Stimulated activated CD8-positive, alpha-beta memory T cell treated with anti-CD3 and anti-CD28 coated beads, Interleukin-7, amount 100 ng/mL, for 1 hour (primary cell): Measurements from ENCODE around the gene CAMTA1.
"Not testable (repeated sequence)": the region's sequence is repeated elsewhere in the genome, so short reads cannot be mapped to it uniquely, and the experiment has no call there.

Experiments used
- DNase-seq, 2 donors: peaks; one replicate each; pipeline ENCODE4 v3.0.0-alpha.2; 2020; ENCODE audit warnings: low read depth in 2 of 2

Gene CAMTA1

DNA sequence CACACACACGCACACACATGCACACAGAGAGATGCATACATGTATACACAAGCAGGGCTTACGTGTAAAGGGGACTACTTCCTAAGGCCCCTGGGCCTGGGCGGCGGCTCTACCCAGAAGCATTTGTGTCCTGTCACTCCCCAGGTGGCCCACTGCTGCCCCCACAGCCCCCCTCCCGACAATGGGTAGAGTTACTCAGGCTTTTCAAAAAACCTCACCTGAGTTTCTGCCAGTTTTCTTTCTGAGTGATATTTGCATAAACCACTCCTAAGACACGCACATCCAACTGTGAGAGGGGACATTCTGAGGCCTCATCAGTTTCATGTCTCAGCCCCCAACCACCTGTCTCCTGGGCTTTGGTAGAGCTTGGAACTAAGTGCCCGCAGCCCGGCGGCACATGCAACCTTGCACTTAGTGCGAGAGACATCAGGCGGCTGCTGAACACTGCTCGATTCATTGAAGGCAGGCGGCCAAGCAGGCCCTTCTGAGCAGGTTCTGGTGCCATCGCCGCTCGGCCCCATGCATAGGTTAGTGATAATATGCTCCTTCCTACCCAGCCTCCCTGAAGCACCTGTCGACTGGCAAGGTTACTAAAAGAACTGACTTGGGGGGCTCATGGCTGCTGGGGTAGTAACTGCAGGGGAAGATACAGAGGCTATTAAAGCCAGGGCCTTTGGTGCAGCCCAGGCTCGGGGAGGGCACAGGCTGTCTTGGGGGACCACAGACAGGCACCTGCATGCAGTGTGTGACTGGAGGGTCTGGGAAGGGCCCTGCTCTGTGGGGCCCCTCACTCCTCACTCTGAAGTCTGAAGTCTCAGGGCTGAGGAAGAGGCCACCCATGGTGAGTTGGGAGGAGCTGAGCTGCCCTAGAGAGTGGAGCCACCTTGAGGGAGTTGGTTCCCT, 621.6 kb downstream of the CAMTA1 start:
- DNase-seq, result no peak

DNA sequence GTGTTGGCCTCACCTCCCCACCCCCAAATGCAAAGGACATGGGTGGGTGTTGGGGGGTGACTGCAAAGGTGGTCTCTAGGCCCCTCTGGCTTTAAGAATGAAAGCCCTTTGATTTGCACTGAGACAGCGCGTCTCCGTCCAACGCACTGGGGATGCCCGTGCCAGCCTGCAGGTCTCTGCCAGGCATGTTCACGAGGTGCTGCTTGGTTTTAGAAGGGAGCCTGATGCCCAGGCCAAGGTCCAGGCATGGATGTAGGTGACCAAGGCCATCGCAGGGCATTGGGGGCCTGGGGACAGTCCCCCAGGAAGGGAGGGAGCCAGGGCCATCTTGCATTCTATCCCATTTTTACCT, 622.3 kb downstream of the CAMTA1 start:
- DNase-seq, result no peak

DNA sequence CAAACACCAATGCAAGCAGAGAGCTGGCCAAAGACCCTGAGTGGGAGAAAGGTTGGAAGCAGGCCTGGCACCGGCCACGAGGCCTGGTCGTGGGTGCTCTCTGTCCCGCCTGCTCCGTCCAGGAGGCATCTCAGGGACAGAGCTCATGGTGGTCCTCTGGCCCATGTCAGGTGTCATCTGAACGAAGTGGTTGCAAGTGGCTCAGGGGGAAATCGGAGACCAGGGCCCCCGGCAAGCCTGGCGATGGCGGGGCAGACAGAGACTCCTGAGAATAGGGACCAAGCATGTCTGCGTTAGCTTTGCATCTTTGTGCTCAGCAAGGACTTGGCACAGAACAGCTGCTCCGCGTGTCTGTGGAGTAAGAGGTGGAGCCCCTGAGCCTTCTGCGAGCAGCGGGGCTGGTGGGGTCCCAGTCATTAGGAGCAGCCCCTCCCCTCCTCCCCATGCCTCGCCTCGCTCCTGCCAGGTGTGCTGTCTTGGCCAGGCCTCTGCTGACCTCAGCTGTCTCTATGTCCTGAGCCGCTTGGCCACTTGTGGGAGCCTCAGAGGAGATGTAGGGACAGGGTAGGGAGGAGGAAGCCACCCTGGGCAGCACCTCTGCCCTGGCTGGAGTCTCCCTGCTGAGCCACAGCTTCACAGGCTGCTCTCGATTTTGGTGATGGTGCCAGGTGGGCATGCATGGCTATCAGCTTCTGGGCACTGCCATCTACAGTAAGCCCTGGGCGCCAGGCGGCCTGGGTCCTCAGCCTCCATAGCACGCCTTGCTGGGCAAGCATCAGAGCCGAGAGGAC, 622.9 kb downstream of the CAMTA1 start:
- no peak for DNase-seq

DNA sequence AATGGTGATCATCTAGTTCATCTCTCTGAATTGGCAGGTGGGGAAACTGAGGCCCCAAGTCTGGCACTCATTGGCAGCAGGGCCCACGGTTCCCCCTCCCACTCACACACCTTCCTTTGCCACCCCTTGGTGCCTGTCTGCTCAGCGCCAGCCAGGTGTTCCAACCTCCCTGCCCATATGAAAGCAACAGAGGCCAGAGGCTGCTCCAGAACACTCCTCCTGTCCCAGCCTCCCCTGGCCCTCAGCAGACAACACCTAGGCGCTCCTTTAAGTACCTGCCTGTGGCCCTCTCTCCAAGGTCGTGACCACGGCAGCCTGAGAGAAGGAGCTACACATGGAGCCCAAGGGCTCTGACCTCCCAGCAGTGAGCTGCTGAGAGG, 623.5 kb downstream of the CAMTA1 start:
- no peak for DNase-seq

DNA sequence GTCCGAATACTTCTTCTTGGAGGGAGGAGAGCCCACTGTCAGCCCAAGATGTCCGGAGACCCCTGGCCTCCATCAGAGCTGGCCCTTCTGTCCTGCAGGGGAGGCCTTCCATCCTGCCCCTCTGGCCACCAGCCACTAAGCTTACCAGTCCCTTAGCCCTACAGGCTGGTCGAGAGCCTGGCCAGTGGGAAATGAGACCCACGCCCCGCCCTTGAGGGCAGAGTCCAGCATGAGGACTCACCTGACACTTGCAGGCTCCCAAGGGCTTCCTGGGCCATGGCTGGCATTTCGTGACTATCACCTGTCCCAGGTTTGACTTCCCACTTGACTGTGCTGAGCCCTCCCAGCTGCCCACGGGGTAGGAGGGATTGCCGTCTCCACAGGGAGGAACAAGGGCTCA, 624.0 kb downstream of the CAMTA1 start:
- DNase-seq, result no peak

DNA sequence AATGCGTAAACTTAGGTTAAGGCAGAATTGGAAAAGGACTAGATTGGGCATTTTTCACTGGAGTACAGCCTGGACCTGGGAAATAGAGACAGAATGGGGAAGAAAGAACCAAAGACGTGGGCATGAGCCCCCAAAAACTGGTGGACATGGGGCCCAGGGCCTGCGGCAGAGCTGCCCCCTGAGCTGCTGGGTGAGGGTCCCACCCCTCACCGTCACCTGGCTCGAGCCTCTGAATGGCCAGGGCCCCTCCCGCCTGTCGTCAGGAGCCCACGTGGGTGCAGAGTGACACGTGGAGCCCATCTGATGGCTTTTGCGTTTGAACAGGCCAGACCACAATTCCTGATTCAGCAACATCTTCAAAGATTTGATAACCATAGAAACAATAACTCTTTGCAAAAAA, 624.9 kb downstream of the CAMTA1 start:
- DNase-seq, result no peak

DNA sequence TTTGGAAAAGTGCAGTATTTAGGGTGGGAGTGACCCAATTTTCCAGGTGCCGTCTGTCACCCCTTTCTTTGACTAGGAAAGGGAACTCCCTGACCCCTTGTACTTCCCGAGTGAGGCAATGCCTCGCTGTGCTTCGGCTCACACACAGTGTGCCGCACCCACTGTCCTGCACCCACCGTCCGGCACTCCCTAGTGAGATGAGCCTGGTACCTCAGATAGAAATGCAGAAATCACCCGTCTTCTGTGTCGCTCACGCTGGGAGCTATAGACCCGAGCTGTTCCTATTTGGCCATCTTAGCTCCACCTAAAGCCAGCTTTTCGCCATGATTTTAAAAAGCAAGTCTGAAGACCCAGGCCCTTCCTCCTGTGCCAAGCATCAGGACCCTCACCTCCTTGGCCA, 632.4 kb downstream of the CAMTA1 start:
- DNase-seq, result not testable (repeated sequence)

DNA sequence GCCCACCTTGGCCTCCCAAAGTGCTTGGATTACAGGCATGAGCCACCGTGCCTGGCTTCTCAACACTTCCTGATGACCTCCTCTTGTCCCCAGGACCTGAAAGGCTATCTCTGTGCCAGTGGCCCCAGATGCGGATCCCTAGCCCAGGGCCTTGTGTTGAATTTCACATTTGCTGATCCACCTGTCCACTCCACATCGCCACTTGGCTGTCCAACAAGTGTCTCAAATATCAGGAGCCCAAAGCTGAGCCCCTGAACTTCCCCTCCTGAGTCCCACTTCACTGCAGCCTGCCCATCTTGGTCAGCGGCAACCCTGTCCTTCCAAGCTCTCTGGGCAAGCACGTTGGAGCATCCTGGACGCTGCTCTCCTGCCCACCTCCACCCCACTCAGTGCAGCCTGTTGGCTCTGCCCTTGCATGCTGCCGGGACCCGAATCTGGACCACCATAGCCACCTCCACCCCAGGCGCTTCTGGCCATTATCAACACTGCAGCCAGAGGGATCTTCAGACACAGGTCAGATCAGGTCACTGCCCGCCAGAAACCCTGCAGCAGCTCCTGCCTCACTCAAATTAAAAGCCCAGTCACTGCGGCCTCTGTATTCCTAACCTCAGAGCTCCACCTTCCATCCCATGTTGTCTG, 633.3 kb downstream of the CAMTA1 start:
- DNase-seq, result no peak

DNA sequence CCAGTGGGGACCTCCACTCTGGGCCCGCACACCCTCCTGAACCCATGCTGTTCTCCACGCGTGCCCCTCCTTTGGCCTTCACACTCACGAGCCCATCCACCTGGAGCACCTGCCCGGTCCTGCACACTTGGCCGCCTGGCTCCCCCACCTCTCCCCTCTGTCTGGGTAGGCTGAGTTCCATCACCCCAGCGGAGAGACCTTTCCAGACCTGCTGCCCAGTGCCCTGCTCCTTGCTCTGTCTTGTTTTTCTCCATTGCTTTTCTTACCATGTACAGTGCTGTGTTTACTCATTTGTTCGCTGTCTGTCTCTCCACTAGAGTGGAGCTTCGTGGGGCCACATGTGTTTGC, 634.8 kb downstream of the CAMTA1 start:
- DNase-seq, result no peak

DNA sequence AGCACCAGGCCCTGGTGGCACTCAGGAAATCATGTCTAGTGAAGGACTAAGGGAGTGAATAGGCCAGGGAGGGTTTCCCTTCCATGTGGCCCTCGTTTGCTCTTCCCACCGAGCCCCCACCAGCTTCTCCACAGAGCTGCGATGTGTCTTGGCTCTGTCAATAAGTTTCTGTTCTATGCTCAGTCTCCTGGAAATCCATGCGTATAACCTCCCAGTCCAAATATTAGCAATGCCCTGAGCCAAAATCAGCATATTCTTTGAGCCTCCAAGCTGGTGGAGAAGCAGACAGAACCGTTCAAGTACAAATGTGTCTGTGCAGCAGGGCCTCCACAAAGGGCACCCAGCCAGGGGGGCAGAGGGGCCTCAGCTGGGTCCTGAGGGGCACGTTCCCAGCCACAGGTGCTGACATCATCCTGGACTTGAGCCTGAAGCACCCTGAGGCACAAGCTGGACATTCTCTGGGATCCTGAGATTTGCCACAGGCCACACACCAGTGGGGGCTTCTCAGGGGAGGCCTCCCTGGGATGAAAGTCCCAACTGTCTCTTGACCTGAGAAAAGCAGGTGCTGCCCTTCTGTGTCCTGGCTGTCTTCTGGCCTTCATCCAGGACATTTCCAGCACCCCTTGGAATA, 635.3 kb downstream of the CAMTA1 start:
- no peak for DNase-seq

DNA sequence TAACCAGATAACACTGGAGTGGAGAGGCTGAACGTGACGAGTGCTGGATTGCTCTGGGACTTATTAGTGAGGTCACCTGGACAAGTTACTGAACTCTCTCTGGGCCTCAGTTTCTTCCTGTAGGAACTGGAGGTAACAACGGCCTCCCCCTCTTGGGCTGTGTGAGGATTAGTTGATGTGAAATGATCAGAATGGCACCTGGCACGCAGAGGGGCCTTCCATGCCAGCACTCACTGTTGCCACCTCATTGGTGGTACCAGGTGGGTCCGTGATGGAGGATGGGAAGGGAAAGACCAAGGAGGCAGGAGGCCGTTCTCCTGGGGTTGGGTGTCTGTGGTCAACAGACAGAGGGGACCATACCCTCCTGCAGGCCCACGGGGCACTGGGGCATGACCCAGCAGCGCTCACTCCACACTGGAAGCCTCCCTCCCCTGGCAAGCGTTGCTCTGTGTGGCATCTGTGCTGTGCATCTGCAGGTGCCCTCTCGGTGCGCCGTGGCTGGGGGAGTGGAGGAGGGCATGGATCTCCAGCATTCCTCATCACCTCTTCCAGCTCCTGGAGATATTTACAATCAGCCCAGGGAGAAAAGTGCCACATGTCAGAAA, 636.3 kb downstream of the CAMTA1 start:
- no peak for DNase-seq

DNA sequence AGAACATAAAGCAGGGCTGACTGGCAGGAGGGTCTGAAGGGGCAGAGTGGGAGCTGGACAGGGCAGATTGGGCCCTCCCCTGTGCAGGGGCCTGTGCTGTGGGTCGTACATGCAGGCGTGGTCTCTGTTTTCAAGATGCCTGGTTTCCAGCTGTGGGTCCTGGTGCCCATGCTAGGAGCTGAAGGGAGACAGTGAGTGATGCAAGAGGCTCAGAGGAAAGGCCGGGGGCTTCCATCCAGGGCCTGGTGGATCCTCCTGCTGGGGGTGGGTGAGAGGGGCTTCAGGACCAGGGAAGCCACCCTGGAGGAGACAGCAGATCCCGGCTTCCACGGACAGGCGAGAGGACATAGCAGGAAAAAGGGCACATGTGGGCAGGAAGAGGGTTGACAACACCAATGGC, 636.8 kb downstream of the CAMTA1 start:
- DNase-seq, result no peak

DNA sequence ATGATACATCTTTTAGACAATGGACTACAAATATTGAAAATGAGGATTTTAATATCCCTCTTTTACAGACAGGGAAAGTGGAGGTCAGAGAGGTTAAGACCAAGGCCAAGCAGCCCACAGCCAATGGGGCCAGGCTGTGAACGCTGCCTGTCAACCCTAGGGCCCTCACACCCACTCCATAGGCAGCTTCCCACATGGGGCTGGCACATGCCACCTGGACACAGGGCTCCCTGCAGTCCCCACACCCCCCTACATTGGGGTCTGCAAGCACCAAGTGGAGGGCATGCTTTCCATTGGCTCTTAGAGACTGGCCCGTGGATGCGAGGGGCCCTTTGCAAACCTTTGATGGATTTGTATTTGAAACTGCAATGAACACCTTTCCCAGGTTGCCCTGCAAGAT, 637.3 kb downstream of the CAMTA1 start:
- no peak for DNase-seq

DNA sequence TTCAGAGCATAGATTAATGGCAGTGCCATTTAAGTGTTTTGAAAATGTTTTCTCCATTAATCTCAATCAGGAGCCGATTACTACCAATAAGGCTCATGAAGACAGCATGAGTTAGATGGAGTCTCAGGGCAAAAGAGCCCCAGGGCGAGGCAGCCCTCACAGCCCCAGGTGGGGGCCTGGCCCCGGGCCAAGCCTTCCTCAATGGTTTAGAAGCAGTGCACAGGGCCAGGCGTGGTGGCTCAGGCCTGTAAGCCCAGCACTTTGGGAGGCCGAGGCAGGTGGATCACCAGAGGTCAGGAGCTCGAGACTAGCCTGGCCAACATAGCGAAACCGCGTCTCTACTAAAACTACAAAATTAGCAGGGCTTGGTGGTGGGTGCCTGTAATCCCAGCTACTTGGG, 637.7 kb downstream of the CAMTA1 start:
- DNase-seq, result no peak

DNA sequence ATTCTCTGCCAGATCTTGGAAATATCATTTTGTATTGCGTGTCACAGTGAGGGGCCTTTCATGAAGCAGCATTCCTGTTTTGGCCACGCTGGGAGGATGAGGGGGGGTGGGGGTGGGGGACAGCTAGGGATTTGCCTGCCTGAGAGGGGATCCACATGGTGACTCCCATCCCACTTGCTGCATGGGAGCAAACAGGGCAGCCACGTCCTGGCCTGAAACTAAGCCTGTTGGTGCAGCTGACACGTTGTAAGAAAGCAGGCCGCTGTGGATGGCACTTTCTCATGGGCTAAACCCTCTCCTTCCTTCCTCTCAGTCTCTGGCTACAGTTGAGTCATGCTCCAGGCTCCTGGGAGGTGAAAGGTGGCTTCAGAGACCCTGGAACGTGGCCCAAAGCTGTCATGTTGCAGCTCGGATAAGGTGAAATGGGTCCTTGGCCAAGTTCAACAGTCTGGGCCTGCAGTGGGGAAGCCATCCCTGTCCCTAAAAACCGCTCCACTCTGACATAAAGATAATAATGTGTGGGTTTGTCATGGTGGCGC, 639.2 kb downstream of the CAMTA1 start:
- no peak for DNase-seq

DNA sequence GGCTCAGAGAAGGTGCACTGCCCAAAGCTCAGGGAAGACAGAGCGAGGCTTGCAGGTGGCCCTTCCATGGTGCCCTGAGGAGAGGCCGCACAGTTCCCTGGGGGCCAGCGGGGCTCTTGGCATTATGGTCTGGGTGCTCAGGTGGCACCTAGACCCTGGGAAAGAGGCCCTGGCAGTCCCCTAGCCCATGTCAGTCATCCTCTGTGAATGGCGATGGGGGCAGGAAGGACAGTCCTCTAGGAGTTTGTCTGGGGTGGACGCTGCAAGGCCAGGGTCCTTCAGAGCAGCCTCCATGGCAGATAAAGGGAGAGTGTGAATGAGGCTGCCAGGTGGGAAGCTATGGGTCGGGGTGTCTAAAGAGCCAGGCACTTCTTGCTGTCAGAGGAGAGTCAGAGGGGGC, 640.0 kb downstream of the CAMTA1 start:
- DNase-seq, result no peak

DNA sequence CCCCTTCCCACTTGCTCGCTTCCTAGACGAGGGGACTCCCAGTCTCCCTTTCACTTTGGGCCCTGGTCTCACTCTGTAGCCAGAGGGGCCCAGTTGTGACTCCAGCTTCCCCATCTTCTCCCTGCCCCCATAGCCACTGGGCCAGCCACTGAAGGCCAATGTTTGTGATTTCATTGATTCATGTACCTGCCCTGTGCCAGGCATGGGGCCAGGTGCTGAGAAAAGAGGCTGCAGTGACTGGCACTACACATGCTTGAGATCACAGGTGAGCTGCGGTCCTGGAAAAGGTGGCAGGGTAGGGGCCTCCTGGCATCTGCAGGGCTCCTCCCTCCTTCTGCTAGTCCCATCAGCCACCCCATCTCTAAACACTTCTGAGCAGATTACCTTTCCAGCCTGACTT, 640.5 kb downstream of the CAMTA1 start:
- DNase-seq, result no peak

DNA sequence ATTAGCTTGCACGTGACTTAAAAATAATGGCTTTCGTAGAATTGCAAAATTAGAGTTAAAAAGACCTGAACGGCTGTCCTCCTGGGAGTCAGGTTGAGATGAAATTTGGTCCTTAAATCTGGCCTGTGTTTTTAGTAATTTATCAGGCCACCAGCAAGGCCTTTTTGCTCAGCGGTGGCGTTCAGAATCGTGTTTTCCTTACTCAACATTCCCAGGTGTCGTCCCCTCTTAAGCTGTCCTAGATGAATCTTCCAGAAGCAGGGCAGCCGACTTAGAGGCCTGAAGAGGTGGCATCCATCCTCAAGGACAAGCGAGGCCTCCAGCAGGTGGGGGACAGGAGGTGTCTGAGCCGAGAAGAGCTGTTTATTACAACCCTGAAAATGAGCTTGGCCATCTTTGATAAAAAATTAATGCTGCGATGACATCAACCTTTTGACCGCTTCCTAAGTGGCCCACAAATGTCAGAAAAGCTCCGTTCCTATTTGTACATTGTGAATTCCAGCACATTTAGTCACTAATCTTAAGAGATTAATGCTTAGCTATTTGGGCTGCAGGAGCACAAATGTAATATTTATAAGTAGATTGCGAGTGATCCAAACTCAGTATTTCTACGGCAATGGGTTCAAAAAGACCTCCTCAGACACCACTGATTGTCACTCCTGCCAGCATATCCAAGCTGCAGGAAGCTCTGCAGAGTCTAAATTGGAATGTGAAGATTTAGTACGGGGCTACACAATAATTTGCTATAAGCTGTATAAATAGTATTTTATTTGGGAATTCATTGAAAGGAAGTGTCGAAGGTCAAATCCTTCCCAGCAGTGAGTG, 641.7 kb downstream of the CAMTA1 start:
- DNase-seq, result no peak

DNA sequence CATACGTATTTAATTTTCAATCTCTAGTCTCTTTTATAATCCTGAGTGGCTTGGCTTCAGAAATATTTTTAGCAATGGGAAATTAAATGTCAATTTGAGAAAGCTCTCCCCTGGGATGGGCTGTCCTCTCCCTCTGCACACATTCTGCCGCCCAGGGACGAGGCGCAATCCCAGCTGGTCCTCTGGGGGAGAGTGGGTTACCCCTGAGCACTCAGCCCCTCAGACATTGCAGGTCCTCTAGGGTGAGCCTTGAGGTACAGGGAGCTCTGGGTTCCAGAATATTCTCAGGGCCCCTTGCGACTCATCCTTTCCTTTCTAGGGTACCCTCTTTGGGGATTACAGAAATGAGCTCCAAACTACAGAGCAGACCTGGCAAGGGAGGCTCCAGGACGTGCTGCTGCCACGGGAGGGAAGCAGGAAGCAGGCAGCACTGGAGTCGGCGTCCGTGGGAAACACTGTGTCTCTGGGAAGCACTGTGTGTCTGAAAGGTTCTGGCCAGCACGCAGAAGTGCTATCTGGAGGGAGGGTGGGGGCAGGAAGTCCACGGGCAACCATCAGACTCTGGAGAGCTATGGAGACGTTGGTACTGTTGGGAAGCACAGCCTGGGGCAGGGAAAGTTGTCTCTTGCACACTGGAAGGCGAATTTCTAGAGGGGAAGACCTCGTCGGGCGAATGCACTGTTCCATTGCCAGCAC, 642.5 kb downstream of the CAMTA1 start:
- no peak for DNase-seq

DNA sequence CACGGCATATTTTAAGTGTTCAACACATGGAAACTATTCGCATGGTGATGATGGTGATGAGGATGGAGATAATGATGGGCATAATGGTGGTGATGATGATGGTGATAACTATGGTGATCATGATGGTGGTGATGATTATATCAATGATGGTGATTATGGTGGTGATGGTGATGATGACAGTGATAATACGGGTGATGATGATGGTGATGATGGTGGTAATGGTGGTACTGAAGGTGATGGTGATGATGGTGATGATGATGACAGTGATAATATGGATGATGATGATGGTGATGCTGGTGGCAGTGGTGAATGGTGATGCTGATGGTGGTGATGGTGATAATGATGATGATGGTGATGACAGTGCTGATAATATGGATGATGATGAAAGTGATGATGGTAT, 644.0 kb downstream of the CAMTA1 start:
- DNase-seq, result no peak
